Raji (cell line): ENCODE results near the gene GPR6.

Experiments
- POLR2A ChIP-seq: IDR thresholded peaks from 2 replicates; pipeline ENCODE4 v1.6.1; 2011; ENCODE audit warnings: low read depth, low read length, control low read depth; ENCODE audit not compliant: insufficient read depth

The GPR6 gene

DNA sequence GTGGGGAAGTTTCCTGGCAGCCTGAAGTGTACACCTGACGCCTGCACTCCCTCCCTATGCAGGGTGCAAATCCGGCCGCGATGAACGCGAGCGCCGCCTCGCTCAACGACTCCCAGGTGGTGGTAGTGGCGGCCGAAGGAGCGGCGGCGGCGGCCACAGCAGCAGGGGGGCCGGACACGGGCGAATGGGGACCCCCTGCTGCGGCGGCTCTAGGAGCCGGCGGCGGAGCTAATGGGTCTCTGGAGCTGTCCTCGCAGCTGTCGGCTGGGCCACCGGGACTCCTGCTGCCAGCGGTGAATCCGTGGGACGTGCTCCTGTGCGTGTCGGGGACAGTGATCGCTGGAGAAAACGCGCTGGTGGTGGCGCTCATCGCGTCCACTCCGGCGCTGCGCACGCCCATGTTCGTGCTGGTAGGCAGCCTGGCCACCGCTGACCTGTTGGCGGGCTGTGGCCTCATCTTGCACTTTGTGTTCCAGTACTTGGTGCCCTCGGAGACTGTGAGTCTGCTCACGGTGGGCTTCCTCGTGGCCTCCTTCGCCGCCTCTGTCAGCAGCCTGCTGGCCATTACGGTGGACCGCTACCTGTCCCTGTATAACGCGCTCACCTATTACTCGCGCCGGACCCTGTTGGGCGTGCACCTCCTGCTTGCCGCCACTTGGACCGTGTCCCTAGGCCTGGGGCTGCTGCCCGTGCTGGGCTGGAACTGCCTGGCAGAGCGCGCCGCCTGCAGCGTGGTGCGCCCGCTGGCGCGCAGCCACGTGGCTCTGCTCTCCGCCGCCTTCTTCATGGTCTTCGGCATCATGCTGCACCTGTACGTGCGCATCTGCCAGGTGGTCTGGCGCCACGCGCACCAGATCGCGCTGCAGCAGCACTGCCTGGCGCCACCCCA is 1.2 kb downstream of the GPR6 start:
- no peak for TF ChIP-seq POLR2A

DNA sequence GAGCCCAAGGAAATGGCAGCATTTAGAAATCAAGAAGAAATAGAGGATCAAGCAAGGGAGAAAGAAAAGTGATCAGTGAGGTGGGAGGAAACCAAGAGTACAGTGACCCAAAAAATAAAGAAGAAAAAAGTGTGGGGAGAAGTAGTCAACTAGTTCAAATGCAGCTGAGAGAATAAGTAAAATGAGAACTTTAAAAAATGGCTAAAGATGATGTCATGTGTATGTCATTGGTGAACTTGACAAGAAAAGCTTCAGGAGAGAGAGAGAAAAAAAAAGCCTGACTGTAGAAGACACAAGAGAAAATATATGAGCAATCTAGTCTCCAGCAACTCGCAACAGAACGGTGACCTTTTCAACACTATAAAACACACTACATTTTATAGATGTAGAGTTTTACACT is 6.3 kb downstream of the GPR6 start:
- TF ChIP-seq POLR2A: no peak

DNA sequence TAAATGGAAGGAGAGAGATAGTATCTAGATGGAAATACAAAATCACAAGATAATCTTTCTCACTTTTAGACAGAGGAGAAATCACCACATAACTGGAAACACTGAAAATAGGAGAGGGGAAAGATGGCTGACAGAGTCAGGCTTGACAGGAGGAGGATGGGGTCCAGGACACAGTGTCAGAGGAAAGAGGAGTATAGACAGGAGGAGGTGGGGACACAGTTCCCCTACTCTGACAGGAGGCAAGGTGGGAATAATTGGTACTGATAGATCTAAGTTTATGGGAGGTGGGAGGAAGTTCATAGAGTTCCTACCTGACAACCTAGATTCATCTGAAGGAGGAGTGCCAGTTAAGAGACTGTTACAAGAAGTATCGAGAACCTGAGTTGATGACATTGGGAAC is 9.1 kb downstream of the GPR6 start:
- no peak for TF ChIP-seq POLR2A

DNA sequence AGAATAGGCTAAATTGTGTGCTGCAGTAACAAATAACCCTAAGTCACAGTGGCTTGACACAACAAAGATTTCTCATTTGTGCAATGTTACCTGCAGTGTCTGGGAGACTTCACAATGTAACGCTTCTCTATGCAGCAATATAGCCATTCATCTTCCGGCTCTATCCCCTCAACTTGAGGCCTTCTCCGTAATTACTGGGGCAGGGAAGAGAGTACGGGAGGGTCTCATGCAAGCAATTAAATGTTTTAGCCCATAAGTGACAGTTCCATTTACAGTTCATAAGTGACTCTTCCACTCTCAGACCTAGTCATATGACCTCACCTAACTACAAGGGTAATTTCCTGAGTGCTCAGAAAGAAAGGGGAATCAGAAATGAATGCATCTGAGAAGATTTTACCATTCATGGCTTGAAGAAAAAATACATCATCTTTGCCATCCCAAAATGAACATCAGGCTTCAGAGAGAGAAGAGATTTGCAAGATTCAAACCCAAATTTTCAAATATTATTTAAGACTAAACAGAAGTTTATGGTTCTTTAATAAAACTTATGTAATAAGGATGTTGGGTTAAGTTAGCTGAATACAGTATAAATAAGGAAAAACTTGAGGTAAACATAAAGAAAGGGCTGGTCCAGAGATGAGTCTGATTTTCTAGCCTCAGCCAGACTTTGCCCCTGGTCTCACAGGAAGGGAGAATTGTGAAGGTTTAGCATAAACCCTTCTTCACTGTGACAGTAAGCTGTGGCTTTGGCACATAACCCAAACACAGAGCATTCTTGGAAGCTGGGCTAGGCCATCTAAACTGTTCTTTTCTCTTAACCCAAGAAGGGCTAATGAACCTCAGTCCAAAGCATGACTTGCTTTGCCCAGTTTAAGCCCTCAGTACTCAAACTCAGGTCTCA is 13.3 kb downstream of the GPR6 start:
- TF ChIP-seq POLR2A: no peak

DNA sequence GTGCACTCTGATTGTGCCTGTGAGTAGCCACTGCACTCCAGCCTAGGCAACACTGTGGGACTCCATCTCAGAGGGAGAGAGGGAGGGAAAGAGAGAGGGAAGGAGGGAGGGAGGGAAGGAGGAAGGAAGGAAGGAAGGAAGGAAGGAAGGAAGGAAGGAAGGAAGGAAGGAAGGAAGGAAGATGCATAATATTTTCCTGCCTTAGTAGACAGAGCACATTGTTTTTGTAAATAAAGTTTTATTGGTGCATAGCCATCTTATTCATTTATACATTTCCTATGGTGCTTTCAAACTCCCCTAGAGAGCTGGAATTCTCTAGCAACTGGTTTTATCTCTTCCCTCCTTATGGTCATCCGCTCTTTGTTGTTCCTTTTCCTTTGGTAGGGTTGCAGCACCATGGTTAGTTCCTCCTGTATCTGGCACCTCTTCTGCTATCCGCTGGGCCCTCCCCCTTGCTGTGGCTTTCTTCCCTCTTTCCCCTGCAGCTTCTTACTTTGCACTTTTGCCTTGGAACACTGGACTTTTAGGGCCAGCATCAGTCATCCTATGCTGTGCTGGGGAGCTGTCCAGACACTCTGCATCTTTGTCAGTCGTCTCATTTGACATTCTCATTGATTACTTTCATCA is 20.2 kb downstream of the GPR6 start:
- no peak for TF ChIP-seq POLR2A

DNA sequence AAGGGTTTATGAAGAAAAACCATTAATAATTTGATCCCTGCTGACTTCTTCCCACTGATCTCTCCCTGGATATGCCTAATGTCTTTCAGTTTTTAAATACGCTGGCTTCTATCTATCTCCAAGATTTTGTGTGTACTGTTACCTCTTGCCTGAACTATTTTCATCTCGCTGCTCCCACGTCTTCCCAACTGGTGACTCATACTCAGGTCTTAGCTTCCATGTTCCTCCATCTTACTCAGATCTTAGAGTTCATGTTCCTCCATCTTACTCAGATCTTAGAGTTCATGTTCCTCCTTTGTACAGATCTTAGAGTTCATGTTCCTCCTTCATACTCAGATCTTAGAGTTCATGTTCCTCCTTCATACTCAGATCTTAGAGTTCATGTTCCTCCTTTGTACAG is 21.6 kb downstream of the GPR6 start:
- TF ChIP-seq POLR2A: no peak

DNA sequence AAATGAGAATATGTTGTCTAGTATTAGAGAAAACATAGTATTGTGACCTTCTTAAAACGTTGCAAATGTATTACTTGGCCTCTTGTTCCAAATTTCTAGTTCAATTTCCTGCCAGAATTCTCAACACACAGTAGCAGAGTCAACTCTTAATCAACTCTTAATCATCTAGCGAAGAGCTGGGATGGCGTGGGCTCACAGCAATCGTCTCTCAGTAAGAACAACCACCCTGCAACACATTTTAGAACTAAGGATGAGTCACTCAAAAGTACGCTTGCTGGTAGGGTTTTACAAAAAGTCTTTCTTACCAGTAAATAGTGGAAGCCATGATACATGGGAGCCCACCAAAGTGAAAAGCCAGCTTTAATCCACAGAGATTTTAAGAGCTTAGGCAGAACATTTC is 24.6 kb downstream of the GPR6 start:
- TF ChIP-seq POLR2A: no peak

DNA sequence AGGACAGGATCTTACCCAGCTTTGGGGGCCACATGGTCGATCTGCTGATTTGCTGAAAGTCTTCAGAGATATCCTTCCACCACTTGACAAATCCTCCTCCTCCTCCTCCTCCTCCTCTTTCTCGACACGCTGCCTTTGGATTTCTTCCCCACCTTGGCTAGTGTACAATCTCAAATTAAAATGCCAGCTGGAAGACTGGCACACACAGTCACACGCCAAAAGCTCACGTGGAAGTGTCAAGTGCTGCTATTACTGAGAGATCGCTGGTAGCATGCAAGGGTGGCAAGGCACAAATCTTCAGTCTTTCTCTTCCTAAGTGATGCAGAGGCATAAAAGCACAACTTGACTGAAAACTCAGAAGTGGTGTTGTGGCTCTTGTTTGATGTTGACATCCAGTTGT is 35.3 kb downstream of the GPR6 start:
- TF ChIP-seq POLR2A: no peak

DNA sequence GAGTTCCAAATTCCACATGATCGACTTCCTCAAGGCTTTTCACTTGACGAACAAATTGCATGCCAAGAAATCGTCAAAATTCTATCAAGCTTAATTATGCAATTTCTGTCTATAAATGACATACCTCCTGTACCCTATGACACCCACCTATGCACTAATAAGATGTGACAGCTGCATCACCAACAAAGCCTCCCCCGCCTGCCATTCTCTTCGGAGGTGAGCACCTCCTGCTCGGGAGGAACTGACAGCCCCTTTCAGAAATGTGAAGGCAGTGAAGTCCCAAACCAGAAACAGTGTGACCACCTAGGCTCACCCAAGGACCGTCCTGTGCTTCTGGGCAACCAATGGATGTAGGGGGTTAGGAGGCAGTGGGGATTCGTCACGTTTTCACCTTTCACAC is 37.1 kb downstream of the GPR6 start:
- no peak for TF ChIP-seq POLR2A

DNA sequence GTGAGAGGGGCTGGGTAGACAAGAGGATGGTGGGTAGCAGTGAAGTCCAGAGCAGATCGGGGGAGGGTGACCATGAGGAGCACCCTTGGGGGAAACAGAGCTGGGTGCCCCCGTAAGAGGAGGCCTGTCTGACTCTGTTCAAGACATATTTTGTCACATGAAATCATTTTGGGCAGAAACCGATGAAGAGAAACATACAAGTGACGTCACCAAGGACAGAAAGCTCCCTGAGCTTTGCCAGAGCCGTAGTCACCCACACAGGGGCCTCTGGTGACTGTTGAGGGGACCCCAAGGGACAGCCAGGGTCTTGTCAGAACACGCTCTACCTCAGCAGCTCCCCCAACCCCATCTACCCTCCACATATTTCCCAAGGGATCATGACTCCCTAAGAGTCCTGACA is 39.2 kb downstream of the GPR6 start:
- TF ChIP-seq POLR2A: no peak

DNA sequence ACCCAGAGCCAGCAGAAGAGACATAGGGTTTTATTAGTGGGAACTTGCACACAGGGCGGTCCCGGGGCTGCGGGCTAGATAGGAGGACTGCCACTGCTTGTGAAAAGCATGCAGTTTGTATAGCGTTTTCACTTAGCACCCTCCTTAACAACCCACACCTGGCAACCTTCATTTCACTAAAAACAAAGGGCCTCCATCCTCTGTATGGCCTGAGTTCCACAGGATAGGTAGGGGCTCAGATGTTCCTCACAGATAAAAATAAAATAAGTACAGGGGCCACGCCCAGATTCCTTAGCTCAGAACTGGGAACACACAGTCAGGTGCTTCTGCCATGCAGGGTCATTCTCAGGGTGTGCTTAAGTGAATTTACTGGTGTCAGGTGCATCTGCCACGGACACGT is 39.8 kb downstream of the GPR6 start:
- TF ChIP-seq POLR2A: no peak

DNA sequence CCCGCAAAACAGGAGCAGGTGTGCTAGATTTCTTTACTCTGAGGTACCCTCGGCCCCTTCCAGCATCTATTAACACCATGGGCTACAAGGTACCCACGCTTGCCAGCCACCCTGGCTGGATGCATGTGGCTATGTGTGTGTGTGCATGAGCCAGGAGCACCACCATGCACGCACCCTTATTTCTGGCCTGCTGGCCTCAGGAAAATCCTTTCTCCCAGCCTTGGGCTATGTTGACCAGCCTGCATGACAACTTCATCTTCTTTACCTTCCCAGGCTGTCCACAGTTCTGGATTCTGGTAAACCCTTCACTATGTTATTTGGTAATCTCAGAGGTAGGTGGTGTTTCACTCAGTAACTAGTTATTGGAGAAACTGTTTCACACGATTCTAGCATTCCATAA is 40.4 kb downstream of the GPR6 start:
- TF ChIP-seq POLR2A: no peak

DNA sequence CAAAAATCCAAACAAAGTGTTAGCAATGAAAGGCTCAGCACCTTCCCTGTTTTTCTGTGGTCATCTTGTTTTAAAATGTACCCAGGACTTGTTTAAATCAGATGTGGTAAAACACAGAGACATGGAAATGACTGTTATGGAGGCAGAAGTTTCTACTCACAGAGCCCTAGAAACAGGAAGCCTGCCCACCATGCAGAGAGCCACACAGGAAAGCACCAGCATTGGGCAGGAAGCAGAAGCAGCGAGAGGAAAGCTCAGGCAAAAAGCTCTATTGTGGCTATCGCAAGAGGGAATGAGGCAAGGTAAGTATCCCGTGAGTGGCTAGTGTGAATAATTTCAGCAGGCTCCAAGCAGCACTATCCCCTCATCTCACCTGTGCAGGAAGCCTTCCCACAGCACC is 42.8 kb downstream of the GPR6 start:
- no peak for TF ChIP-seq POLR2A

DNA sequence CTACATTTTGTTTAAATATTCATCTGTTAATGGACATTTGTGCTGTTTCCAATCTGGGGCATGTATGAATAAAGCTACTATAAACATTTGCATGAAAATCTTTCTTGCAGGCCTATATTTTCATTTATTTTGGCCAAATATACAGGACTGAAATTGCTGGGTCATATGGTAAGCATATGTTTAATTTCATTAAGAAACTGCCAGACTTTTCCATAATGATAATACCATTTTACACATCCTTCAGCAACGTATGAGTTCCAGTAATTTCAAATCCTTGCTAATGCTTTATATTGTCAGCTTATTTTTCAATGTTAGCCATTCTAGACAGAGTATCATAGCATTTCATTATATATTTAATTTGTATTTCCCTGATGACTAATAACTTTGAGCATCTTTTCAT is 51.0 kb downstream of the GPR6 start:
- TF ChIP-seq POLR2A: no peak
